A549 (cell line): ENCODE data around the gene ADK. TPM values are rescaled to one million over a fixed set of nuclear protein-coding genes. Genes with fewer than 3 reads are reported as not detected.

Source experiments
- ATAC-seq, 2 experiments: fragments of 200-7000 bp in 1 of 2; fragments of >200 bp in 1 of 2; cut with Nextera tagmentation in 1 of 2; cut with Tn5 transposase in 1 of 2; 3 replicates each; pipeline versions ENCODE4 v1.8.0 to v1.9.1; 2018 to 2020; ENCODE audit warnings: mild to moderate bottlenecking in 1 of 2, moderate library complexity in 1 of 2
- CTCF ChIA-PET: fragments of 300-600 bp; sonication (Branson Sonifier 250); formaldehyde crosslinking; extraction: SDS; loops from one replicate; lab custom pipeline; 2021; ENCODE audit warnings: antibody characterized with exemption, inconsistent platforms; lab: Yijun Ruan, JAX
- POLR2A ChIA-PET: fragments of 350-600 bp; formaldehyde crosslinking; extraction: SDS; loops from one replicate; lab custom pipeline; 2021; ENCODE audit warnings: antibody characterized with exemption, inconsistent platforms; lab: Yijun Ruan, JAX
- DNase-seq, 2 experiments: peaks; one replicate each; pipeline versions ENCODE4 v3.0.0 to v3.0.0-alpha.2; 2011 to 2016; ENCODE audit warnings: low read depth in 1 of 2, low spot score in 1 of 2
- FAIRE-seq: peaks from 2 replicates; lab custom pipeline; 2011; peaks lifted over from hg19 to GRCh38; lab: Jason Lieb, UNC
- H3K27ac ChIP-seq, 2 experiments: fragments of >200 bp; sonication (Bioruptor Twin); formaldehyde crosslinking; 3 replicates each; pipeline ENCODE4 v1.5.1; 2016 to 2017
- H3K4me1 ChIP-seq: fragments of >200 bp; sonication (Bioruptor Twin); formaldehyde crosslinking; 3 replicates; pipeline ENCODE4 v1.6.1; 2016
- H3K4me2 ChIP-seq: fragments of >200 bp; sonication (Bioruptor Twin); formaldehyde crosslinking; 3 replicates; pipeline ENCODE4 v1.6.1; 2016
- H3K4me3 ChIP-seq: fragments of >200 bp; sonication (Bioruptor Twin); formaldehyde crosslinking; 3 replicates; pipeline ENCODE4 v1.5.1; 2016
- H3K9me3 ChIP-seq: fragments of >200 bp; sonication (Bioruptor Twin); formaldehyde crosslinking; 3 replicates; pipeline ENCODE4 v1.6.1; 2016
- CBX8 ChIP-seq: fragments of 200-600 bp; sonication (generic); IDR thresholded peaks from 2 replicates; pipeline ENCODE4 v1.6.1; 2016
- CHD4 ChIP-seq: fragments of 200-600 bp; sonication (generic); IDR thresholded peaks from 2 replicates; pipeline ENCODE4 v1.6.1; 2016; ENCODE audit warnings: antibody characterized with exemption, mild to moderate bottlenecking, borderline replicate concordance
- ESRRA ChIP-seq: fragments of 150-350 bp; IDR thresholded peaks from 2 replicates; pipeline ENCODE4 v1.6.1; 2014; ENCODE audit warnings: mild to moderate bottlenecking, low read length, borderline replicate concordance
- FOSB ChIP-seq: fragments of 250-450 bp; sonication (Bioruptor Pico); IDR thresholded peaks from 2 replicates; pipeline ENCODE4 v1.5.0; 2020; ENCODE audit warnings: mild to moderate bottlenecking, moderate library complexity
- FOXS1 ChIP-seq: fragments of 250-450 bp; sonication (Bioruptor Pico); IDR thresholded peaks from 2 replicates; pipeline ENCODE4 v1.5.0; 2020; ENCODE audit warnings: mild to moderate bottlenecking, moderate library complexity
- HEYL ChIP-seq: fragments of 250-450 bp; sonication (Bioruptor Pico); IDR thresholded peaks from 2 replicates; pipeline ENCODE4 v1.8.0; 2021; ENCODE audit warnings: mild to moderate bottlenecking, moderate library complexity
- HOXB13 ChIP-seq: fragments of 250-450 bp; sonication (Bioruptor Pico); IDR thresholded peaks from 2 replicates; pipeline ENCODE4 v1.5.0; 2020; ENCODE audit warnings: low read depth, mild to moderate bottlenecking, moderate library complexity
- JUNB ChIP-seq: fragments of >200 bp; sonication (Bioruptor Twin); formaldehyde crosslinking; IDR thresholded peaks from 2 replicates; pipeline ENCODE4 v1.6.1; 2016
- KDM1A ChIP-seq: fragments of 200-600 bp; sonication (generic); IDR thresholded peaks from 2 replicates; pipeline ENCODE4 v1.6.1; 2016; ENCODE audit warnings: low read depth, mild to moderate bottlenecking
- MAFK ChIP-seq: fragments of 450-650 bp; IDR thresholded peaks from 2 replicates; pipeline ENCODE4 v1.6.1; 2014; ENCODE audit not compliant: partially characterized antibody
- MAX ChIP-seq: IDR thresholded peaks from 2 replicates; pipeline ENCODE4 v1.6.1; 2012
- MAZ ChIP-seq: fragments of 150-350 bp; IDR thresholded peaks from 2 replicates; pipeline ENCODE4 v1.6.1; 2014; ENCODE audit warnings: antibody characterized with exemption, low read depth, low read length, borderline replicate concordance
- NFE2L2 ChIP-seq: fragments of 150-350 bp; conservative IDR thresholded peaks from 2 replicates; pipeline ENCODE4 v1.6.1; 2014; ENCODE audit warnings: low read length
- NPAS2 ChIP-seq: fragments of 250-450 bp; sonication (Bioruptor Pico); IDR thresholded peaks from 2 replicates; pipeline ENCODE4 v1.8.0; 2022; ENCODE audit warnings: mild to moderate bottlenecking, moderate library complexity, borderline replicate concordance
- POLR2A ChIP-seq: IDR thresholded peaks from 2 replicates; pipeline ENCODE4 v1.6.1; 2012; ENCODE audit warnings: mild to moderate bottlenecking, low read length
- RAD21 ChIP-seq, 2 experiments: fragments of >200 bp in 1 of 2; sonication (Bioruptor Twin) in 1 of 2; formaldehyde crosslinking in 1 of 2; IDR thresholded peaks in 1 of 2; conservative IDR thresholded peaks in 1 of 2; 2 replicates in 1 of 2; 3 replicates in 1 of 2; pipeline ENCODE4 v1.6.1; 2012 to 2018; ENCODE audit warnings: inconsistent platforms in 1 of 2
- RARB ChIP-seq: fragments of 250-450 bp; sonication (Bioruptor Pico); IDR thresholded peaks from 2 replicates; pipeline ENCODE4 v1.8.0; 2021; ENCODE audit warnings: mild to moderate bottlenecking, moderate library complexity
- RCOR1 ChIP-seq: fragments of 150-350 bp; IDR thresholded peaks from 2 replicates; pipeline ENCODE4 v1.6.1; 2014; ENCODE audit warnings: antibody characterized with exemption, low read length, low read depth
- SREBF2 ChIP-seq: fragments of 450-650 bp; IDR thresholded peaks from 2 replicates; pipeline ENCODE4 v1.6.1; 2014; ENCODE audit warnings: mild to moderate bottlenecking, moderate library complexity
- TFCP2L1 ChIP-seq: fragments of 250-450 bp; sonication (Bioruptor Pico); IDR thresholded peaks from 2 replicates; pipeline ENCODE4 v1.5.0; 2021; ENCODE audit warnings: mild to moderate bottlenecking
- TP53 ChIP-seq: fragments of 250-450 bp; sonication (Bioruptor Pico); IDR thresholded peaks from 2 replicates; pipeline ENCODE4 v1.5.0; 2021; ENCODE audit warnings: mild to moderate bottlenecking, moderate library complexity
- USF2 ChIP-seq: fragments of 450-650 bp; IDR thresholded peaks from 2 replicates; pipeline ENCODE4 v1.6.1; 2014; ENCODE audit warnings: antibody characterized with exemption
- ZNF302 ChIP-seq: fragments of 250-450 bp; sonication (Bioruptor Pico); IDR thresholded peaks from 2 replicates; pipeline ENCODE4 v1.9.0; 2021; ENCODE audit warnings: inconsistent platforms, mild to moderate bottlenecking, moderate library complexity
- ZSCAN20 ChIP-seq: fragments of 250-450 bp; sonication (Bioruptor Pico); IDR thresholded peaks from 2 replicates; pipeline ENCODE4 v1.8.0; 2022; ENCODE audit warnings: mild to moderate bottlenecking, moderate library complexity
- WGBS: methylation state at CpG from one replicate; pipeline ENCODE4 v1.1.6; 2017; ENCODE audit errors: missing lambda C conversion rate; 5-methylcytosine and 5-hydroxymethylcytosine counted together
- polyA plus RNA-seq, 4 experiments: library from polyadenylated mRNA; depleted of rRNA in 3 of 4; stranded (reverse); fragments of >200 nt; fragmentation: RNase III in 1 of 4; extraction: RNeasy Plus Mini Kit Qiagen cat#74134 plus additional on column Dnase treatment in 1 of 4; gene quantifications; 2 replicates in 3 of 4; 3 replicates in 1 of 4; pipeline ENCODE4 v1.2.3, GENCODE V29; 2011 to 2017
- TF ChIP-seq, protein P1 (sequence below): fragments of 250-450 bp; sonication (Bioruptor Pico); IDR thresholded peaks from 2 replicates; pipeline ENCODE4 v1.5.0; 2021; ENCODE audit warnings: mild to moderate bottlenecking, moderate library complexity, borderline replicate concordance

Gene ADK
- polyA plus RNA-seq, 2 of the 4 experiments (the other 2 are of a cell fraction), result 35.8 to 40.7 TPM

DNA sequence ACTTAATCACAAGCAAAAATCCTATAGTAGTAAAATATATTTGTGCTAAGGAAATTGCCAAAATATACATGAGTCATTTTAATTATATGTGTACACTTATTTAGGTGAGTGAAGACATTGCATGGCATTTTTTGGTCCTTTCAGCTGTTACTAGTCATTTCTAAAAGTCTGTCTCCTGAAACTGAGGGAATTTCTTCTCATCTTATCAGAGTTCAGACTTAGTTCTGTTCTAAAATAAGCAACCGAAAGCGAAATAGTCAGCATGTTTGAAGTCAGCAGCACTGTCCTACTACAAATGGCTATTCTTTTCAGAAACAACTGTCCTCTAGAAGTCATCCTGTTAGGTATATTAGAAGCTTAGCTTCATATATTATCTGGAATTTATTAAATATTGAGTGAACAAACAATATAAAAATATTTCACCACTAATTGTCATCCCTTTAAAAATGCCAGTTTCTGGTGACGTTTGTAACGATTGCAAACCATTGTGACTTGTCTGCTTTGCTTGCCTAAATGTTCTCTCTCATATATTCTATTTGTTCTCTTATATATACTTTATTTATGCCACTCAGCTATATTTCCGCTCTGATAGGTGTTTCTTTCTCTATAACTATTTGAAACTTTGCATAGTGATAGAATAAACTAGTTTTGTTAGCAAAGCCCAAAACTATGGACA, 448.0 kb downstream of the ADK start:
- no peak for TF ChIP-seq CHD4
- no peak for TF ChIP-seq KDM1A
- TF ChIP-seq ZSCAN20 (CRISPR knock-in tag), result no peak
- TF ChIP-seq RARB (CRISPR knock-in tag), result no peak
- no peak for TF ChIP-seq TP53 (CRISPR knock-in tag)
- TF ChIP-seq JUNB, result no peak
- no peak for TF ChIP-seq HOXB13 (CRISPR knock-in tag)
- no peak for TF ChIP-seq USF2
- TF ChIP-seq NPAS2 (CRISPR knock-in tag), result no peak
- no peak for TF ChIP-seq ZNF302
- no peak for TF ChIP-seq NFE2L2
- TF ChIP-seq CBX8, result no peak
- no peak for TF ChIP-seq RAD21 (conservative IDR thresholded peaks at IDR 0.05 in 1 of 2, IDR thresholded peaks at IDR 0.05 in 1 of 2)
- TF ChIP-seq, all 56 proteins: peak for 0
- 89% methylated on average over 5 of the region's 5 CpGs for WGBS
- Histone ChIP-seq H3K4me1 (no peaks in the 10 kb centered on the region; the same call in 2 of the 3 replicates), H3K9me3 (no peaks in the 10 kb centered on the region), H3K4me3 (no peak overlapping the region), H3K4me2 (no peak overlapping the region), H3K27ac (no peak overlapping the region)
- CTCF ChIA-PET, result no interaction called here
- FAIRE-seq (no peak), DNase-seq (no peak), ATAC-seq (no peak)
- POLR2A ChIA-PET, result no interaction called here

DNA sequence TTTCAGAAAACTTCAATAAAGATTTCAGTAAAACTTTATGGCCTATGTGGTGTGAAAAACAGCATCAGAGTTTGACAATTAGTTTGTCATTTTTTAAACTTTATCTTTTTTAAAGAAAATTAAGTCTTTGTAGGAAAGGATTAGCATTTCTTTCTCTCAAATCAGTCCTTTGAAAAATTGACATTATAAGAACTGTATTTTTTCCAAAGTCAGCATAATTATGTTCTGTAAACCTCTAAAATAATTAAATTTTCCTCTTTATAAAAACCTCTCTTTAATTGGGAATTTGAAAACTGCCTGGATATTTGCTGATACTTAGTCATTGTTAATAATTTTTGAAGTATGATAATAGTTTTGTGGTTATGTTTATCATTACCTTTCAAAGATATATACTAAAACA, 448.7 kb downstream of the ADK start:
- H3K4me2 ChIP-seq, result no peak overlapping the region
- ChIA-PET CTCF (no interaction called here), POLR2A (no interaction called here)
- no peaks in the 10 kb centered on the region for H3K4me1 ChIP-seq
- TF ChIP-seq FOXS1 (CRISPR knock-in tag) (no peak), MAX (no peak), MAFK (peak; percentile 80), NFE2L2 (no peak), SREBF2 (no peak), RCOR1 (no peak)
- no peak overlapping the region for H3K4me3 ChIP-seq
- DNase-seq (no peak), FAIRE-seq (no peak), ATAC-seq (no peak)
- H3K27ac ChIP-seq, result no peak overlapping the region
- H3K9me3 ChIP-seq, result no peaks in the 10 kb centered on the region

- ChIA-PET POLR2A (no interaction called here), CTCF (no interaction called here)
- FAIRE-seq (no peak), ATAC-seq (no peak), DNase-seq (no peak)
- TF ChIP-seq POLR2A (no peak), HOXB13 (CRISPR knock-in tag) (no peak), TFCP2L1 (CRISPR knock-in tag) (no peak), NFE2L2 (no peak), KDM1A (no peak), MAZ (no peak), HEYL (CRISPR knock-in tag) (no peak), MAFK (no peak)
- Histone ChIP-seq H3K27ac (no peak overlapping the region), H3K4me3 (no peak overlapping the region), H3K9me3 (no peaks in the 10 kb centered on the region), H3K4me2 (no peak overlapping the region), H3K4me1 (no peaks in the 10 kb centered on the region)
- 96% methylated on average over 2 of the region's 2 CpGs for WGBS
Observed at GRCh38 chr10:74600170-74600569, 449.1 kb downstream of the ADK start.

DNA sequence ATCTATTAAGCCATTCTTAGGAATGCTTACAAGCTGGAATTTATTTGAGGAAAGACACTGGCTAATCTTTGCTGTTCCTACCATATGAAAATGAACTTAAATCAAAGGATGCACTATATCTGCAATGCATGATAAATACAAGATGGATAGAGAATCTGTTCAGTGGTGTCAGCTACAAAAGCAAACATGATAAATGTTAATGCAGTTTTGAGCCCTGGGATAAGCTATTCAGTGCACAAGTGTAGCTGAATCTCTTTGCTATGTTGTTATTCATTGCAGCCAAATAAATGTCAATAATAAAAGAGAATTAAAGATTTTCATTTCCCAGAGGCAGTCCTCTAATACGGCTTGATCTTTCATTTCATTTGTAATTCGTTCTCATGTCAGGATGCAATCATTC, 451.6 kb downstream of the ADK start:
- Histone ChIP-seq H3K4me1 (no peaks in the 10 kb centered on the region), H3K9me3 (no peaks in the 10 kb centered on the region), H3K4me2 (no peak overlapping the region), H3K4me3 (no peak overlapping the region), H3K27ac (no peak overlapping the region)
- CTCF ChIA-PET, result interaction anchor here (0.6 kb wide), 1 partner anchor 8 kb away, joined by 3 read pairs; no protein-coding TSS in a partner anchor
- DNase-seq (no peak), ATAC-seq (no peak), FAIRE-seq (no peak)
- POLR2A ChIA-PET, result interaction anchor here (0.6 kb wide), 1 partner anchor 308 kb away, joined by 3 read pairs; no protein-coding TSS in a partner anchor
- 87% methylated on average over 2 of the region's 2 CpGs for WGBS
- TF ChIP-seq NFE2L2 (no peak), ESRRA (no peak), FOSB (CRISPR knock-in tag) (no peak), HEYL (CRISPR knock-in tag) (no peak), FOXS1 (CRISPR knock-in tag) (no peak), RARB (CRISPR knock-in tag) (no peak)
- TF ChIP-seq, protein P1, sequence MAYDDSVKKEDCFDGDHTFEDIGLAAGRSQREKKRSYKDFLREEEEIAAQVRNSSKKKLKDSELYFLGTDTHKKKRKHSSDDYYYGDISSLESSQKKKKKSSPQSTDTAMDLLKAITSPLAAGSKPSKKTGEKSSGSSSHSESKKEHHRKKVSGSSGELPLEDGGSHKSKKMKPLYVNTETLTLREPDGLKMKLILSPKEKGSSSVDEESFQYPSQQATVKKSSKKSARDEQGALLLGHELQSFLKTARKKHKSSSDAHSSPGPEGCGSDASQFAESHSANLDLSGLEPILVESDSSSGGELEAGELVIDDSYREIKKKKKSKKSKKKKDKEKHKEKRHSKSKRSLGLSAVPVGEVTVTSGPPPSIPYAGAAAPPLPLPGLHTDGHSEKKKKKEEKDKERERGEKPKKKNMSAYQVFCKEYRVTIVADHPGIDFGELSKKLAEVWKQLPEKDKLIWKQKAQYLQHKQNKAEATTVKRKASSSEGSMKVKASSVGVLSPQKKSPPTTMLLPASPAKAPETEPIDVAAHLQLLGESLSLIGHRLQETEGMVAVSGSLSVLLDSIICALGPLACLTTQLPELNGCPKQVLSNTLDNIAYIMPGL (CRISPR knock-in tag), result no peak
